Fibroblast of lung (primary cell): Measurements from ENCODE around the gene MRI1. TPM values are rescaled to one million over a fixed set of nuclear protein-coding genes. Genes with fewer than 3 reads are reported as not detected.

Source experiments
- DNase-seq, 2 donors: peaks; one replicate each; pipeline versions ENCODE4 v3.0.0 to v3.0.0-alpha.2; 2010; ENCODE audit warnings: low read depth in 2 of 2
- H2AFZ ChIP-seq: 2 replicates; pipeline ENCODE4 v1.5.1; 2012; ENCODE audit warnings: low read length, control low read depth, inconsistent platforms
- H3K27ac ChIP-seq: 2 replicates; pipeline ENCODE4 v1.5.1; 2011; ENCODE audit warnings: low read length, control low read depth; ENCODE audit not compliant: insufficient read depth
- H3K27me3 ChIP-seq: 2 replicates; pipeline ENCODE4 v1.5.1; 2011; ENCODE audit warnings: mild to moderate bottlenecking, low read length; ENCODE audit not compliant: control insufficient read depth, insufficient read depth
- H3K36me3 ChIP-seq: 2 replicates; pipeline ENCODE4 v1.5.1; 2011; ENCODE audit warnings: low read length; ENCODE audit not compliant: control insufficient read depth, insufficient read depth
- H3K4me1 ChIP-seq: 2 replicates; pipeline ENCODE4 v1.5.1; 2011; ENCODE audit warnings: low read length; ENCODE audit not compliant: control insufficient read depth, insufficient read depth; ENCODE audit errors: extremely low read depth
- H3K4me2 ChIP-seq: 2 replicates; pipeline ENCODE4 v1.5.1; 2011; ENCODE audit warnings: low read length, control low read depth; ENCODE audit not compliant: insufficient read depth; ENCODE audit errors: extremely low read depth
- H3K4me3 ChIP-seq, 4 experiments: fragments of 200-600 bp in 1 of 4; sonication (generic) in 1 of 4; replicated peaks in 1 of 4; 2 replicates each; pipeline ENCODE4 v1.5.1; 2011 to 2016; ENCODE audit warnings: low read length in 4 of 4, low read depth in 3 of 4, mild to moderate bottlenecking in 3 of 4, control low read depth in 2 of 4, inconsistent platforms in 1 of 4, mixed read lengths in 1 of 4; ENCODE audit not compliant: insufficient read depth in 1 of 4; ENCODE audit errors: control extremely low read depth in 1 of 4
- H3K79me2 ChIP-seq: 2 replicates; pipeline ENCODE4 v1.5.1; 2012; ENCODE audit warnings: mild to moderate bottlenecking, low read length, inconsistent platforms; ENCODE audit not compliant: control insufficient read depth, insufficient read depth
- H3K9ac ChIP-seq: 2 replicates; pipeline ENCODE4 v1.5.1; 2011; ENCODE audit warnings: mild to moderate bottlenecking, low read length, control low read depth; ENCODE audit not compliant: insufficient read depth
- H3K9me3 ChIP-seq: 2 replicates; pipeline ENCODE4 v1.5.1; 2012; ENCODE audit warnings: low read depth, low read length; ENCODE audit not compliant: control insufficient read depth, insufficient read depth
- H4K20me1 ChIP-seq: 2 replicates; pipeline ENCODE4 v1.5.1; 2011; ENCODE audit warnings: low read length; ENCODE audit not compliant: control insufficient read depth, insufficient read depth; ENCODE audit errors: extremely low read depth
- EZH2 ChIP-seq: IDR thresholded peaks from 2 replicates; pipeline ENCODE4 v1.5.1; 2012; ENCODE audit warnings: low read length, control low read depth, mild to moderate bottlenecking; ENCODE audit errors: missing control alignments
- polyA plus RNA-seq, 2 donors: library from polyadenylated mRNA; depleted of rRNA in 1 of 2; stranded (reverse) in 1 of 2; unstranded in 1 of 2; fragments of >200 nt; gene quantifications; 2 replicates each; pipeline ENCODE4 v1.2.1, GENCODE V29; 2011 to 2012; ENCODE audit warnings: missing spikeins in 1 of 2
- total RNA-seq: library from RNA; depleted of rRNA; stranded (reverse); fragments of >200 nt; gene quantifications from 2 replicates; pipeline ENCODE4 v1.2.1, GENCODE V29; 2014
- TF ChIP-seq, protein P1 (sequence below), 2 donors: IDR thresholded peaks in 1 of 2; conservative IDR thresholded peaks in 1 of 2; 1 replicate in 1 of 2; 2 replicates in 1 of 2; pipeline ENCODE4 v1.5.1; 2011 to 2012; ENCODE audit warnings: low read length in 2 of 2, control low read depth in 1 of 2, inconsistent platforms in 1 of 2, low read depth in 1 of 2, mild to moderate bottlenecking in 1 of 2

MRI1 gene
- total and polyA plus RNA-seq, 2 donors (not counting 1 experiment from before 2014, with no cell fraction given), result 17.1 to 17.7 TPM

DNA sequence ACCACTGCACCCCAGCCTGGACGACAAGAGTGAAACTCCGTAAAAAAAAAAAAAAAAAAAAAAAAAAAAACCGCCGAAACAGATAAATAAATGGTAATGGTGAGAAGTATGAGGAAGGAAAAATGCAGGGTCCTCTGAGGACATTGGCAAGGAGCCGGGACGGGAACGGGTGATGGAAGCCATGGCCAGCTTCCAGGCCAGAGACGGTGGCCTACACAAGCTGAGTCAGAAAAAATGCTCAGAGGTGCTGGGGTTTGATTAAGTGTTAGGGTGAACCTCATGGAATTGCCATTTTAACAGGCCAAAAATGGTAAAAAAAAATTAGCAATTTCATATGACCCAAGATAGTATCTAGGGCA is 30.1 kb downstream of the MRI1 start:
- H3K9ac ChIP-seq, result peak overlapping the region; percentile 84
- H2AFZ ChIP-seq, result no peak overlapping the region

DNA sequence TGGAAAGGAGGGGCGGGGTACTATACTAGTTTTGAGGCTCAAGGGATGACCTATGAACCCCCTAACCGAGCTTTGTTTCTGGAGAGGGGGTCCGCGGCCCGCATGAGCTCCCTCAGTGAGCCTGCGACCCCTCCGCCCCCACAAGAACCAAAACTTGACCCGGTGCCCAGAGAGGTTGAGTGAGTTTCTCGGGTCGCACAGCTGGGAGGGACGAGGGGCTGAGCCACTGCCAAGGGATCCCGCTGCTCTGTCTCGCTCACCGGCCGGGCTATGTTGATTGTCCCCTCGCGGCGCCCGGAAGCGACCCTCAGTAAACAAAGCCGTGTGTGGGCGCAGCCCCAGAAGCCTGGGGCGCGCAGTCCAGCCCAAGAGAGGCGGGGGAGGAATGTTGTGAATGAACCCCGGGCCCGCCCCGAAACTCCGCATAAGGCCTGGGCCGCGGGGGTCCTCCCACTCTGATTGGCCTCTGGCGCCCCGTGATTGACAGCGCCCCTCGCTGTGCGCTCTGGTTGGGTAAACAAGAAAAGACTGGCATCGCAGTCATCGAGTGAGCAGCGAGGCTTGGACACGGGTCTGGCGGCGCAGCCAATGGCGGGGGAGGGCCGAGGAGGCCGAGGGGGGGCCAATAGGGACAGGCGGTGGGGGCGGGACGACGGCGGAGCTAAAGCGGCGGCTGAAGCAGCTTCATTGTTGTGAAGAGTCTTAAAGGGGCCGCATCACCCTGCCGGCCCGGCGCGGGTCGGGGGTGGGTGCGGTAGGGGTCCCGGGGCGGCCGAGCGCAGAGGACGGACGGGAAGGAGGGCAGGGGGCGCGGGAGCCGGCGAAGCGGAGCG is 30.7 kb downstream of the MRI1 start, which contains the start of gene ZSWIM4:
Gene ZSWIM4, plus strand, starts transcription at position 687 of the 833 bp plus-strand sequence. CDS start 206 bp downstream, outside the sequence.
- H3K27ac ChIP-seq, result peak within 1 kb of the TSS; percentile 99
- no peaks in the 10 kb centered on the region for H3K27me3 ChIP-seq
- no peaks in the 10 kb centered on the region for H4K20me1 ChIP-seq
- H3K4me1 ChIP-seq, result peaks cover 13% of the 10 kb centered on the region
- H3K9me3 ChIP-seq, result no peaks in the 10 kb centered on the region
- H2AFZ ChIP-seq, result no peak within 1 kb of the TSS
- no peak for TF ChIP-seq EZH2
- TF ChIP-seq, protein P1, sequence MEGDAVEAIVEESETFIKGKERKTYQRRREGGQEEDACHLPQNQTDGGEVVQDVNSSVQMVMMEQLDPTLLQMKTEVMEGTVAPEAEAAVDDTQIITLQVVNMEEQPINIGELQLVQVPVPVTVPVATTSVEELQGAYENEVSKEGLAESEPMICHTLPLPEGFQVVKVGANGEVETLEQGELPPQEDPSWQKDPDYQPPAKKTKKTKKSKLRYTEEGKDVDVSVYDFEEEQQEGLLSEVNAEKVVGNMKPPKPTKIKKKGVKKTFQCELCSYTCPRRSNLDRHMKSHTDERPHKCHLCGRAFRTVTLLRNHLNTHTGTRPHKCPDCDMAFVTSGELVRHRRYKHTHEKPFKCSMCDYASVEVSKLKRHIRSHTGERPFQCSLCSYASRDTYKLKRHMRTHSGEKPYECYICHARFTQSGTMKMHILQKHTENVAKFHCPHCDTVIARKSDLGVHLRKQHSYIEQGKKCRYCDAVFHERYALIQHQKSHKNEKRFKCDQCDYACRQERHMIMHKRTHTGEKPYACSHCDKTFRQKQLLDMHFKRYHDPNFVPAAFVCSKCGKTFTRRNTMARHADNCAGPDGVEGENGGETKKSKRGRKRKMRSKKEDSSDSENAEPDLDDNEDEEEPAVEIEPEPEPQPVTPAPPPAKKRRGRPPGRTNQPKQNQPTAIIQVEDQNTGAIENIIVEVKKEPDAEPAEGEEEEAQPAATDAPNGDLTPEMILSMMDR (conservative IDR thresholded peaks at IDR 0.05 in 1 of 2, IDR thresholded peaks at IDR 0.05 in 1 of 2; ENCODE audit: low read depth in 1 of 2, low read length in 2 of 2), result no peak
- peak within 1 kb of the TSS; percentile 69 to 90 (median 80) for H3K4me3 ChIP-seq
- H3K79me2 ChIP-seq, result peaks cover 9% of the 10 kb centered on the region
- peak within 1 kb of the TSS; percentile 84 for H3K9ac ChIP-seq
- no peaks in the 10 kb centered on the region for H3K36me3 ChIP-seq
- peak within 1 kb of the TSS; percentile 98 for H3K4me2 ChIP-seq
- peak; percentile 99 to 100 for DNase-seq

More for the DNA sequence above, 30.1 kb downstream of the MRI1 start:
- no peaks in the 10 kb centered on the region for H3K9me3 ChIP-seq
- H3K27me3 ChIP-seq, result no peaks in the 10 kb centered on the region
- TF ChIP-seq EZH2, result no peak
- TF ChIP-seq, protein P1 (conservative IDR thresholded peaks at IDR 0.05 in 1 of 2, IDR thresholded peaks at IDR 0.05 in 1 of 2; ENCODE audit: low read depth in 1 of 2, low read length in 2 of 2), result no peak
- no peaks in the 10 kb centered on the region for H3K36me3 ChIP-seq
- no peaks in the 10 kb centered on the region for H4K20me1 ChIP-seq
- H3K4me3 ChIP-seq, result peak overlapping the region; percentile 64 to 90 (median 74)
- peak; percentile 96 to 98 for DNase-seq
- peak overlapping the region; percentile 99 for H3K27ac ChIP-seq
- peak overlapping the region; percentile 98 for H3K4me2 ChIP-seq
- peaks cover 9% of the 10 kb centered on the region for H3K79me2 ChIP-seq
- peaks cover 13% of the 10 kb centered on the region for H3K4me1 ChIP-seq

DNA sequence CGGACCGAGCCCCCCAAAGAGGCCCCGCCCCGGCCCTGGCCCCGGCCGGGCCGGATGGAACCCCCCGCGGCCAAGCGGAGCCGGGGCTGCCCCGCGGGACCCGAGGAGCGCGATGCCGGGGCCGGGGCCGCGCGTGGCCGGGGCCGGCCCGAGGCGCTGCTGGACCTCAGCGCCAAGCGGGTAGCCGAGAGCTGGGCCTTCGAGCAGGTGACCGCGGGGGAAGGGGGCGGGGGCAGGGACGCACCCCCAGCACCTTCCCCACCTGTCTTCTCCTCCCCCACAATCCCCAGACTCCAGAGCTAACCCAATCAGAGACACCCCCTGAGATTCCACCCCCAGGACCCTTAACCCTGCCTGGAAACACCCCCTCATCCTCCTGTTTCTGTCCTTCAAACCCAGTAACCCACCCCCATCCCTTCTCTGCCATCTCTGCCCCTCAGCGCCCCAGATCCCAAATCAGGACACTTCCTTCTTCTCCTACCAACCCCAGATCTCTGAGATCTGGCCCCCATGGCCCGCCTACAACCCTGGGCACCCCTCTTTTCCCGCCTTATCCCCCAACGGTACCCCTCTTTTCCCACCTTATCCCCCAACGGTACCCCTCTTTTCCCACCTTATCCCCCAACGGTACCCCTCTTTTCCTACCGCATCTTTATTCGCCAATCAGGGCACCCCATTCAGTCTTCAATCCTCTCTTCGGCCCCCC is 31.4 kb downstream of the MRI1 start:
- Histone ChIP-seq H3K36me3 (peaks cover 3% of the 10 kb centered on the region), H3K27ac (peak overlapping the region; percentile 89), H3K4me1 (peaks cover 13% of the 10 kb centered on the region), H4K20me1 (no peaks in the 10 kb centered on the region), H3K4me2 (peak overlapping the region; percentile 95), H3K79me2 (peaks cover 9% of the 10 kb centered on the region), H3K27me3 (no peaks in the 10 kb centered on the region), H3K9ac (peak overlapping the region; percentile 84), H3K4me3 (peak overlapping the region; percentile 69 to 83 (median 76)), H3K9me3 (no peaks in the 10 kb centered on the region), H2AFZ (no peak overlapping the region)
- peak in 1 of 2 donors; percentile 46 for DNase-seq
- TF ChIP-seq, protein P1 (conservative IDR thresholded peaks at IDR 0.05 in 1 of 2, IDR thresholded peaks at IDR 0.05 in 1 of 2; ENCODE audit: low read depth in 1 of 2, low read length in 2 of 2), result no peak
- TF ChIP-seq EZH2, result no peak
